Measurements from ENCODE around the gene AP2B1.
A peak's percentile ranks its signal among the peaks of the same experiment; 100 is the strongest.
"Not testable (repeated sequence)": the region's sequence is repeated elsewhere in the genome, so short reads cannot be mapped to it uniquely, and the experiment has no call there.

Gene AP2B1

GRCh38 chr17:35745749-35746320 lies 158.7 kb downstream of the AP2B1 start:
- DNase-seq (ENCODE audit: low read depth in 3 of 3, low spot score in 1 of 3) = no peak

DNA sequence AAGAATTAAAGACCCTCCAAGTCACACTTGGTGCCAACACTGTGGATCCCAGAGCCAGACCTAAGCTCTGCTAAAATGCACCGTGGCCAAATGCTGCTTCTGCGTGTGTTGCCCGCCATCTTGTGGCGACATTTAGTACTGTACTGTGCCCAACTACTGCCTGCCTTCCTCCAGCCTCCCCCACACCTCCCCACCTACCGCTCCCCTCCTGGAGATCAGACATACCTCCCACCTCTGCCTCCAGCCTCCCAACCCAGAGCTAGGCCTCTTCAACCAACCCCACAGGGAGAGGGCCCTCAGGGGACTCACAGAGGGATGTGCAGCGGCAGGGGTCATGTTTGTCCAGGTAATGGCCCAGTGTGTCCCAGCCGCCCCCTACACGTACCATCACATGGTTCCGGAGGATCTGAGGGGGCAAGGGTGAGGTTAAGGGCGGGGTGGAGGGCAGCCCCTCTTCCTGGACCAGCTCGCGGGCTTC lies 160.5 kb downstream of the AP2B1 start:
- DNase-seq (ENCODE audit: low read depth in 3 of 3, low spot score in 1 of 3) = peak; percentile 31 to 72 (median 64)

GRCh38 chr17:35748341-35748841 lies 161.3 kb downstream of the AP2B1 start:
- DNase-seq (ENCODE audit: low read depth in 3 of 3, low spot score in 1 of 3) = no peak

DNA sequence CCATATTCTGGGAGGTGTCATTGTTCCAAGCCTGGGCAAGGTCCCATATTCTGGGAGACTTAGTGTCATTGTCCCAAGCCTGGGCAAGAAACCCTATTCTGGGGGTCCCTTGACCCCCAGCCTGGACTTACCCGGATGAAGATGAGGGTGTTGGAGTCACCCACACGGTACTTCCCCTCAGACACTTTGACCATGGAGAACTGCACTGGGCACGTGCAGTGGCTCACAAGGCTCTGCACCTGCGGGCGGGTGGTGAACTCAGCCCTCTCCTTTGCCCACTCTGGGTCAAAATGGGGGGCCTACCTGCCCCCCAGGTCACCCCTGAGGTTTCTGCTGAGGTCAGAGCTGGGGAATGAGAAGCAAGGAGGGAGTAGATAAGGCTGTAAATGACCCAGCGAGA lies 161.9 kb downstream of the AP2B1 start:
- no peak for DNase-seq (ENCODE audit: low read depth in 3 of 3, low spot score in 1 of 3)

DNA sequence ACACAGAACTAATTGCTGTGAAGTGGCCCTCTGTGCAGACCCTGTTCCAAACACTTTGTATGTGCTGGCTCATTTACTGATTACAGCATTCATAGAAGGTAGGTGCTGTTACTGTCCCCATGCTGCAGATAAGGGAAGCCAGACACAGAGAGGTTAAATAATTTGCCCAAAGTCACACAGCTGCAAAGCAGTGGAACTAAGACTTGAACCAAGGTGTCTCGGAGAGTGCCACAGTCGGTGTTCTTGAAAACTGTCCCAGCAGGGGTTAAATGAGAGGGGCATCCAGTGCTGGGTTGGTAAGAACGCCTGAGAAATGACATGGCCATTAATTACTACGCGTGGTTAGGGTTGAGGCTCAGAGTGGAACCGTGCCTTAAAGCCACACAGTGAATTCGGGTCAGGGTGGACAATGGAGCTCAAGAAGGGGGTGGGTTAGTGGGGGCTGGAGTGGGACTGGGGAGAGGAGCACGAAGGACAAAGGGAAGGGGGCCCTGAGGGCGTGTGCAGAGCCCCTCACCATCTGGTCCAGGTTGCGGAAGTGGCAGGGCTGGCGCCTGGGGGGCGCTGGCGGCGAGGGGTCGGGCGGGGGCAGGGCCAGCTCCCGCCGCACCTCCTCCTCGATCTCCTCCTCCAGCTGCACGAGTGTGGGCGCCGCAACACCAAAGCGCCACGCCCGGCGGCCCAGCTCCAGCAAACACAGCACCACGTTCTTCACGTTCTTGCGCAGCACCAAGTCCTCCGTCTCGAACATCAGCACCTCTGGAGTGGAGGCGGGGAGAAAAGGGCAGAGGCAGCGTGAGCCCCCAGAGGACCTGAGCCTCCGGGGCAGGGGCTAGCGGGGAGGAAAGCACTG lies 162.7 kb downstream of the AP2B1 start:
- no peak for DNase-seq (ENCODE audit: low read depth in 3 of 3, low spot score in 1 of 3)

DNA sequence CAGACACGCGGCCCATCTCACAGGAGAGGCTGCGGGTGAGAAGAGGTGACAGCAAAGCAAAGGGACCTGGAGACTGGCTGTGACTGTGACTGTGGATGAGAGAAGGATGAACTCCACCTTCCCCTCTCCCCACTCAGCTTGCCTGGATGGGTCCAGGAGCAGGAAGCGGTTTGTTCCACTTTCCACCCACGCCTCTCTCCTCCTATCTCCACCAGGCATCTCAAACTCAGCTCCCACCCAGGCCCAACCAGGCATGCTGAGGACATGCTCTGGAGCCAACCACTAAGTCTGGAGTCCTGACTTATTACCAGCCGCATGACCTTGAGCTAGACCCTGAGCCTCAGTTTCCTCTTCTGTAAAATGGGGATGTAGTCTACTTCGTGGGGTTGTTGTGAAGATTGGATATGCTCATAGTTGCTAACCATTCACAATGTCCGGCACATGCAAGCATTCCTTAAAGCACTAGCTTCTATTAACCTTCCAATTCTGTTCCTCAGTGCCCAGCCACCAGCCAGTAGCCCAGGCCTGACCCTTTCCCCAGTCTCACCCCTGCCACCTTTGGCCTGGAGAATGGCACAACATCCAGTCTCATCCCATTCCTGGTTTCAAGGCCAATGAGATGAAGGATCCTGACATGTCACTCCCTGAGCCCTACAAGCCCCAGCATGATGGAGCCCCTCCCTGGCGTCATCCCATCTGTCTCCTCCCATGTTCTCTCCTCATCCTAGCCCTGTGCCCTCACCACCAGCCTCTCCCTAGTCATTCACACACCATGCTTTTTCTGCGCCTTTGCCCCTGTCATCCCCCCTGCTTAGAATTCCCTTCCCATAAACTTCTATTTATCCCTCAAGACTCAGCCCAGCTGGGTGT lies 163.6 kb downstream of the AP2B1 start:
- DNase-seq (ENCODE audit: low read depth in 3 of 3, low spot score in 1 of 3) = no peak

GRCh38 chr17:35751541-35751940 lies 164.4 kb downstream of the AP2B1 start:
- DNase-seq (ENCODE audit: low read depth in 3 of 3, low spot score in 1 of 3) = not testable (repeated sequence)

DNA sequence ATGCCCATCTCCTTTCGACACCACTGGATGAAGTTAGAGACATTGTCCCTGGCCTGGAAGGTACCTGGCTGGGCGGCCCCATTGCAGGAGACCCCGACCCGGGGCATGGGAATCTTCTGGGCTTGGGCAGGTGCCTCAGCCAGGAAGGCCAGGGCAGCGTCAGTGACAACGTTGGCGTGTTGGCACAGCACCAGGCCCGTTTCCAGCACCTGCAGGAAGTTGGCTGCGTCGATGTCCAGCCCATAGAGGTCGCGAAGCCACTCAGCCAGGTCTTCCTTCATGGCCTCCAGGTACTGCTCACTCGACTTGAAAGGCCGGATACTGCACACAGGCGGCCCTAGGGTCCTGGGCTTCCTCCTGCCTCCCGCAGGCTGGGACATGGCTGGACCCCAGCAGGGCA lies 165.3 kb downstream of the AP2B1 start:
- no peak for DNase-seq (ENCODE audit: low read depth in 3 of 3, low spot score in 1 of 3)

- no peak for DNase-seq (ENCODE audit: low read depth in 3 of 3, low spot score in 1 of 3)
Observed at GRCh38 chr17:35752945-35753764, 166.0 kb downstream of the AP2B1 start, which contains the start of gene GAS2L2. GAS2L2 (minus strand) TSS chr17:35753239; CDS start chr17:35752850, 389 bp downstream.

DNA sequence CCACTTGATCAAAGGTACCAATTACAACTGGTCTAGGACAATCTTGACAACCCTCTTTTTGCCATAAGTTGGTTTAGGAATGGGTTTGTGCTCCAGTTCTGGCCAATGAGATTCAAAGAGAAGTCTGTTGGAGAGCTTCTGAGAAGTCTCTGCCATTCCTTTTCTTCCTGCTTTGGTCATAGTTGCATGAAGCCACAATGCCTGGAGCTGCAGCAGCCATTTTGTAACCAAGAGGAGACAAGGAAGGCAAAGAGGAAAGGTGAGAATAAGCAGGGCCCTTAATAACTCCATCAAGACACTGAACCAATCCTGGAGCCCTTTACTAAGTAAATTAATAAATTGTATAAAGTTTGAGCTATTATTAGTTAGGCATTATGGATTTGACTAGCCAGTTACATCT lies 170.1 kb downstream of the AP2B1 start:
- DNase-seq (ENCODE audit: low read depth in 3 of 3, low spot score in 1 of 3) = no peak

DNA sequence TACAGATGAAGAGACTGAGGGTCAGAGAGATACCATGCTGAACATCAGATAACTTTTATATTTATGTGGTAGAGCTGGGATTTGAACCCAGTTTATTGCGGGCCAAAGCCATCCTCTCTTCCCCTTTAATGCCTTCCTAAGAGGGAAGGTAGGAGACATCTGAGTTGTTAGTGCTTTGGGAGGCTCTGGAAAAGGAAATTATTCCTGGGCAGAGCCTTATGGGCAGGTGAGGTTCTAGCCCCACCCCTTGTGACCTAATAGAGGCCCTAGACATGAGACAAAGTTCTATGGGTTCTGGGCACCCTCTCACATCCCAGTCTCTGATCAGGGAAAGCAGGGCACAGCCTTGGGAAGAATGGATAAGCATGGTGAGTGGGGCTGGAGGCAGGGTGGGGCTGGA lies 173.5 kb downstream of the AP2B1 start, which contains the start of gene C17orf50:
Gene C17orf50, plus strand, starts transcription at position 301 of the 400 bp plus-strand sequence. Its CDS starts 55 bp downstream, at position 356.
- no peak for DNase-seq (ENCODE audit: low read depth in 3 of 3, low spot score in 1 of 3)

DNA sequence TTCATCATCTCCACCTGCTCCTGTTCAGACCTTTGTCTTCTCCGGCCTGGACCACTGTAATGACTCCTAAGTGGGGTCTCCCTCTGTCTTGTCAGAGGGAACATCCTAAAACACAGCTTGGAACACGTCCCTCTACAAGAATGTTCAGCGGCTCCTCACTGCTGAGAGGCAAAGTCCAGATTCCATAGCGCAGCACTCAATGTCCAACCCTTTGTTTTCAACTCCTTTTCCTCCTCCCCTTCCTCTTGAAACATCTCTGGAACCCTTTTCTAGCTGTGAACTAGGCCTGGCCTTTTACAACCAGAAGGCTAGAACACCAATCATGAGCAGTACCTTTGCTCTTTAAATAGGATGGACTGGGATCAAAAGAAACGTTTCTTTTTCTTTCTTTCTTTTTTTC lies 174.5 kb downstream of the AP2B1 start:
- no peak for DNase-seq (ENCODE audit: low read depth in 3 of 3, low spot score in 1 of 3)

DNA sequence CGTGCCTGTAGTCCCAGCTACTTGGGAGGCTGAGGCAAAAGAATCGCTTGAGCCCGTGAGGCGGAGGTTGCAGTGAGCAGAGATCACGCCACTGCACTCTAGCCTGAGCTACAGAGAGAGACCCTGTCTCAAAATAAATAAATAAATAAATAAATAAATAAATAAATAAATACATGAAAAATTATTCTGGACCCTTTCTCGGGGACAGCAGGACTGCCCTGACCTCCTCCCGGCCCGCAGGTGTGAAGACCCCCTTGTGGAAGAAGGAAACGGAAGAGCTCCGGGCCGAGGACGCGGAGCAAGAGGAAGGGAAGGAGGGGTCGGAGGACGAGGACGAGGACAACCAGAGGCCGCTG lies 176.6 kb downstream of the AP2B1 start:
- no peak for DNase-seq (ENCODE audit: low read depth in 3 of 3, low spot score in 1 of 3)

- peak; percentile 67 to 80 (median 71) for DNase-seq (ENCODE audit: low read depth in 3 of 3, low spot score in 1 of 3)
Observed at GRCh38 chr17:35764123-35764991, 177.2 kb downstream of the AP2B1 start.

DNA sequence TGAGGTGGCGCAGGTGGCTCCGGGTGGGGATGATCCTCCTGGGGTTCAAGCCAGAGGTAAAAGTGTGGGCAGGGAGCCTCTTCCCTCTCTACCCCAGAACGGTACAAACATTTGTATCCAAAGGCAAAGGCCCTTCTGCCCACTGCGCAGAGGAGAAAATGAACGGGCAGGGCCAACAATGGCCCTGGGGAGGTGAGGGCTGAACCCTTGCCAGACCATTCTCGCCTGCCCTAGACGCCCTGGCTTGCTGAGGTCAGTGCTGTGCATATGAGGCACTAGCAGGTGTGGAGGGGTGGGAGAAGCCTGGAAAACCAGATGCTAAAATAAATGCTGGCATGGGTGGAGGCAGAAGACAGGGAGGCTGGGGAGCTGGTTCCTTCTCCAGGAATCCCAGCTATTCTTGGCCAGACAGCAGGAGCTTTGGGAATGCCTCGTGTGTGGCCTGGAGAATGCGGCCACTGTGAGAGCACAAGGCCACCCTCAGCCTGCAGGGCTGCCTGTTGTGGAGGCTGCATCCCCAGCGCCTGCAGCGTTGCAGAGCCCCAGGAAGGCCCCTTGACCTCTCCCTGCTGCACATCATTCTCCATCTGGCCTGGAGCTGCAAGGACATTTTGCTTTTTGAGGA lies 178.1 kb downstream of the AP2B1 start:
- DNase-seq (ENCODE audit: low read depth in 3 of 3, low spot score in 1 of 3) = no peak

- no peak for DNase-seq (ENCODE audit: low read depth in 3 of 3, low spot score in 1 of 3)
Observed at GRCh38 chr17:35765756-35766488, 178.8 kb downstream of the AP2B1 start.

GRCh38 chr17:35766489-35766877 lies 179.4 kb downstream of the AP2B1 start:
- no peak for DNase-seq (ENCODE audit: low read depth in 3 of 3, low spot score in 1 of 3)

DNA sequence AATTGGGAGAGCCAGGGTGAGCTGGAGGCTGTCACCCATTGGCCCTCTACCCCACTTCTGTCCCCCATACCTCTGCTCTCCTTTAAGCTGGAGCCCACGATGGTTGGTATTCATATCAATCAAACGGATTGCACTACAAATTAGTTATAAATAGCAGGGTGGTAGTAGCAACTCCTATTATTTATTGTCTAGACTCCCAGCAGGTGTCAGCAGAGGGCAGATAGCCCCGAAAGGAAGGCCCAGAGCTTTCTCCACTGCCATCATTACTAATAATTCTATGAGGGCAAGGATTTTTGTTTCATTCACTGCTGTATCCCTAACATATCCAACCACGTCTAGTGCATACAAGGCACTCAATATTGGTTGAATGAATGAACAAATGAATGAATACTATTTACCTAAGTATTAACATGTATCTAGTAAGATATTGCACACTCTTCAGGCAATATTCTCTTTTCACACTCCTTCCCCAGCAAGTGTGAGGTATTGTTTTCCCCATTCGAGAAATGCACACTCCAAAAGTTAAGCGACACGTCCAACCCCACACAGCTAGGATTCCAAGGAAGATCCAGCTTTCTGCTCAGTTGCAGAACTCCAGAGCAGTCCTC lies 179.9 kb downstream of the AP2B1 start:
- DNase-seq (ENCODE audit: low read depth in 3 of 3, low spot score in 1 of 3) = no peak

All from stimulated activated CD4-positive, alpha-beta T cell treated with anti-CD3 and anti-CD28 coated beads, TNF-alpha, amount 100 ng/mL, for 1 hour (primary cell).